SH-SY5Y (cell line): ENCODE data around the gene ENPP3.

Source experiments
- GATA2 ChIP-seq: IDR thresholded peaks from 2 replicates; pipeline ENCODE4 v1.6.1; 2011; ENCODE audit warnings: mild to moderate bottlenecking, low read depth, low read length
- GATA3 ChIP-seq: IDR thresholded peaks from 2 replicates; pipeline ENCODE4 v1.6.1; 2011; ENCODE audit warnings: low read depth, mild to moderate bottlenecking, low read length, moderate library complexity

- no peak for TF ChIP-seq GATA3
- TF ChIP-seq GATA2 = no peak
These were observed 8.7 kb downstream of the ENPP3 start for GRCh38 chr6:131645846-131646245.
